ENCODE results near the gene PNPO.

GRCh38 chr17:47950448-47950847 is 9.1 kb downstream of the PNPO start:
- TF ChIP-seq CTCF (IDR thresholded peaks at IDR 0.05; ENCODE audit: insufficient read depth, low read length, poor library complexity, severe bottlenecking) (no peak), EZH2phosphoT487 (conservative IDR thresholded peaks at IDR 0.05; ENCODE audit: low read length) (no peak)

Data from SU-DHL-6 (cell line).